PC-3 (cell line): ENCODE measurements around the gene ST3GAL2. TPM values are rescaled to one million over a fixed set of nuclear protein-coding genes. Genes with fewer than 3 reads are reported as not detected.

ENCODE experiments used
- ATAC-seq: fragments of 200-7000 bp; cut with Tn5 transposase; 2 replicates; pipeline ENCODE4 v1.9.1; 2020; ENCODE audit warnings: mild to moderate bottlenecking, moderate library complexity
- BruUV-seq: library from RNA; stranded (reverse); fragments of 400-500 nt; replicated peaks from 2 replicates; lab custom pipeline; 2021; lab: Mats Ljungman, UMichigan
- CTCF ChIA-PET: fragments of 300-600 bp; sonication (Branson Sonifier 250); formaldehyde crosslinking; loops from one replicate; lab custom pipeline; 2022; ENCODE audit warnings: antibody characterized with exemption; lab: Charles Lee
- POLR2A ChIA-PET: fragments of 300-600 bp; sonication (Branson Sonifier 250); formaldehyde crosslinking; loops from one replicate; lab custom pipeline; 2022; ENCODE audit warnings: antibody characterized with exemption; ENCODE audit not compliant: unreplicated experiment; lab: Charles Lee
- DNase-seq: peaks from one replicate; pipeline ENCODE4 v3.0.0-alpha.2; 2015
- H2AFZ ChIP-seq: fragments of 300-600 bp; sonication (generic); 2 replicates; pipeline ENCODE4 v1.6.0; 2016; ENCODE audit warnings: antibody characterized with exemption, low read length
- H3F3A ChIP-seq: fragments of 300-600 bp; sonication (generic); one replicate; pipeline ENCODE4 v1.6.0; 2017; ENCODE audit warnings: antibody characterized with exemption, low read length, control low read depth, mild to moderate bottlenecking; ENCODE audit not compliant: unreplicated experiment
- H3K27ac ChIP-seq: fragments of 300-600 bp; sonication (generic); 2 replicates; pipeline ENCODE4 v1.5.1; 2016; ENCODE audit warnings: mild to moderate bottlenecking, low read length
- H3K27me3 ChIP-seq: fragments of 300-600 bp; sonication (generic); 2 replicates; pipeline ENCODE4 v1.6.1; 2016; ENCODE audit warnings: low read length, mixed read lengths
- H3K36me3 ChIP-seq: fragments of 300-600 bp; sonication (generic); 2 replicates; pipeline ENCODE4 v1.6.1; 2016; ENCODE audit warnings: low read depth, mixed run types, low read length, mixed read lengths
- H3K4me1 ChIP-seq: fragments of 300-600 bp; sonication (generic); 2 replicates; pipeline ENCODE4 v1.5.1; 2016; ENCODE audit warnings: low read length; ENCODE audit not compliant: insufficient read depth
- H3K4me2 ChIP-seq: fragments of 300-600 bp; sonication (generic); 2 replicates; pipeline ENCODE4 v1.6.0; 2016; ENCODE audit warnings: low read length
- H3K4me3 ChIP-seq: fragments of 300-600 bp; sonication (generic); 2 replicates; pipeline ENCODE4 v1.5.1; 2016; ENCODE audit warnings: mild to moderate bottlenecking, low read length, mixed read lengths
- H3K79me2 ChIP-seq: fragments of 300-600 bp; sonication (generic); 2 replicates; pipeline ENCODE4 v1.6.1; 2017; ENCODE audit warnings: low read length, mixed read lengths
- H3K9ac ChIP-seq: fragments of 300-600 bp; sonication (generic); 2 replicates; pipeline ENCODE4 v1.6.0; 2016; ENCODE audit warnings: mild to moderate bottlenecking, low read length
- H3K9me2 ChIP-seq: fragments of 300-600 bp; sonication (generic); replicated peaks from 2 replicates; pipeline ENCODE4 v1.6.1; 2016; ENCODE audit warnings: mixed run types, low read length, mixed read lengths
- H3K9me3 ChIP-seq: fragments of 300-600 bp; sonication (generic); 2 replicates; pipeline ENCODE4 v1.6.1; 2016; ENCODE audit warnings: low read length, mixed read lengths
- H4K20me1 ChIP-seq: fragments of 300-600 bp; sonication (generic); 2 replicates; pipeline ENCODE4 v1.6.1; 2016; ENCODE audit warnings: low read length, mixed read lengths
- CTCF ChIP-seq: fragments of 300-600 bp; sonication (generic); conservative IDR thresholded peaks from 2 replicates; pipeline ENCODE4 v1.5.1; 2017; ENCODE audit warnings: antibody characterized with exemption, low read depth, mild to moderate bottlenecking, low read length
- EZH2 ChIP-seq: fragments of 300-600 bp; sonication (generic); IDR thresholded peaks from one replicate; pipeline ENCODE4 v1.6.1; 2017; ENCODE audit warnings: antibody characterized with exemption, mild to moderate bottlenecking, low read length; ENCODE audit not compliant: unreplicated experiment
- EZH2phosphoT487 ChIP-seq: fragments of 300-600 bp; sonication (generic); IDR thresholded peaks from 2 replicates; pipeline ENCODE4 v1.6.1; 2018; ENCODE audit warnings: mild to moderate bottlenecking, antibody characterized with exemption, low read length, borderline replicate concordance
- intact Hi-C: fragments of 100-400 bp; cut with micrococcal nuclease; formaldehyde crosslinking; loops from 2 replicates; pipeline ENCODE4 v1.9.0; 2023
- total RNA-seq: library from RNA; depleted of rRNA; stranded (reverse); fragments of >200 nt; gene quantifications from 2 replicates; pipeline ENCODE4 v1.2.3, GENCODE V29; 2014

The ST3GAL2 gene
- total RNA-seq, 1 experiment from 2014 or later = 9.8 TPM

- no peaks in the 10 kb centered on the region for H3K79me2 ChIP-seq
- H3K4me3 ChIP-seq = no peak overlapping the region
- DNase-seq (no peak), ATAC-seq (no peak)
- no peaks in the 10 kb centered on the region for H3K36me3 ChIP-seq
- peaks cover 6% of the 10 kb centered on the region for H3K4me1 ChIP-seq
- H4K20me1 ChIP-seq = no peaks in the 10 kb centered on the region
- ChIA-PET CTCF (no interaction called here), POLR2A (no interaction called here)
- BruUV-seq = no TSS peak
- no peak overlapping the region for H3K4me2 ChIP-seq
- TF ChIP-seq EZH2 (no peak), EZH2phosphoT487 (no peak), CTCF (no peak)
- no peaks in the 10 kb centered on the region for H3K9me3 ChIP-seq
- no peak overlapping the region for H2AFZ ChIP-seq
- no peaks in the 10 kb centered on the region for H3F3A ChIP-seq
- no peaks in the 10 kb centered on the region for H3K9me2 ChIP-seq
- H3K27ac ChIP-seq = no peak overlapping the region
- no peak overlapping the region for H3K9ac ChIP-seq
- H3K27me3 ChIP-seq = no peaks in the 10 kb centered on the region
- intact Hi-C loops = no loop called here
These were observed 17.0 kb upstream of the ST3GAL2 start for GRCh38 chr16:70455910-70456309.

- CTCF ChIA-PET = interaction anchor here (0.6 to 1.2 kb wide), 2 partner anchors 26 to 114 kb away, joined by 3 to 4 read pairs; no protein-coding TSS in a partner anchor
- Histone ChIP-seq H3K9me3 (no peaks in the 10 kb centered on the region), H3K9ac (peak within 1 kb of the TSS; percentile 78), H3K4me1 (peaks cover 6% of the 10 kb centered on the region), H3K27me3 (no peaks in the 10 kb centered on the region), H4K20me1 (no peaks in the 10 kb centered on the region), H3K9me2 (no peaks in the 10 kb centered on the region), H3K79me2 (no peaks in the 10 kb centered on the region), H2AFZ (peak within 1 kb of the TSS; percentile 99), H3K4me3 (peak within 1 kb of the TSS; percentile 94), H3F3A (no peaks in the 10 kb centered on the region), H3K4me2 (peak within 1 kb of the TSS; percentile 84), H3K36me3 (no peaks in the 10 kb centered on the region), H3K27ac (peak within 1 kb of the TSS; percentile 65)
- no peak for TF ChIP-seq EZH2
- no peak for TF ChIP-seq CTCF
- TF ChIP-seq EZH2phosphoT487 = no peak
- peak; percentile 45 for DNase-seq
- intact Hi-C loops = no loop called here
- peak; percentile 92 for ATAC-seq
- POLR2A ChIA-PET = interaction anchor here (0.5 kb wide), 1 partner anchor 78 kb away, joined by 4 read pairs; no protein-coding TSS in a partner anchor
- no TSS peak for BruUV-seq
These were observed 15.5 kb upstream of the ST3GAL2 start, which contains the start of gene FCSK for GRCh38 chr16:70454222-70455034. TSS of gene FCSK (plus strand) at chr16:70454595. CDS start at chr16:70463191, 8,596 bp downstream.
